HG02610 (cell line): ENCODE data around the gene KATNB1.
"Not testable (repeated sequence)": the region's sequence is repeated elsewhere in the genome, so short reads cannot be mapped to it uniquely, and the experiment has no call there.

Experiments used
- ATAC-seq: cut with Tn5 transposase; IDR thresholded peaks from one replicate; pipeline ENCODE4 v1.9.1; 2021; ENCODE audit warnings: mild to moderate bottlenecking, moderate library complexity; ENCODE audit not compliant: unreplicated experiment

Gene KATNB1

GRCh38 chr16:57786632-57787518 is 51.3 kb downstream of the KATNB1 start:
- no peak for ATAC-seq

- ATAC-seq, result no peak
These were observed 51.9 kb downstream of the KATNB1 start for GRCh38 chr16:57787519-57787905.

GRCh38 chr16:57788252-57788841 is 52.8 kb downstream of the KATNB1 start:
- ATAC-seq, result no peak

- ATAC-seq, result no peak
These were observed 53.4 kb downstream of the KATNB1 start for GRCh38 chr16:57788951-57789350.

- no peak for ATAC-seq
These were observed 55.8 kb downstream of the KATNB1 start for GRCh38 chr16:57791195-57791892.

- ATAC-seq, result no peak
These were observed 56.4 kb downstream of the KATNB1 start for GRCh38 chr16:57791893-57792461.

GRCh38 chr16:57794849-57795430 is 59.4 kb downstream of the KATNB1 start:
- ATAC-seq, result no peak

GRCh38 chr16:57795431-57795878 is 59.9 kb downstream of the KATNB1 start:
- no peak for ATAC-seq

GRCh38 chr16:57796014-57796413 is 60.4 kb downstream of the KATNB1 start:
- not testable (repeated sequence) for ATAC-seq

GRCh38 chr16:57797216-57797525 is 61.6 kb downstream of the KATNB1 start:
- no peak for ATAC-seq

- no peak for ATAC-seq
These were observed 62.1 kb downstream of the KATNB1 start for GRCh38 chr16:57797526-57798266.

GRCh38 chr16:57798267-57798810 is 62.8 kb downstream of the KATNB1 start:
- no peak for ATAC-seq

GRCh38 chr16:57798953-57799599 is 63.5 kb downstream of the KATNB1 start:
- ATAC-seq, result no peak

- ATAC-seq, result no peak
These were observed 64.1 kb downstream of the KATNB1 start for GRCh38 chr16:57799600-57800199.

- no peak for ATAC-seq
These were observed 64.9 kb downstream of the KATNB1 start for GRCh38 chr16:57800200-57801097.

GRCh38 chr16:57801098-57801808 is 65.7 kb downstream of the KATNB1 start:
- ATAC-seq, result no peak

- no peak for ATAC-seq
These were observed 66.3 kb downstream of the KATNB1 start for GRCh38 chr16:57801809-57802340.
